ENCODE results near the gene MISFA.

- TF ChIP-seq, protein P1, sequence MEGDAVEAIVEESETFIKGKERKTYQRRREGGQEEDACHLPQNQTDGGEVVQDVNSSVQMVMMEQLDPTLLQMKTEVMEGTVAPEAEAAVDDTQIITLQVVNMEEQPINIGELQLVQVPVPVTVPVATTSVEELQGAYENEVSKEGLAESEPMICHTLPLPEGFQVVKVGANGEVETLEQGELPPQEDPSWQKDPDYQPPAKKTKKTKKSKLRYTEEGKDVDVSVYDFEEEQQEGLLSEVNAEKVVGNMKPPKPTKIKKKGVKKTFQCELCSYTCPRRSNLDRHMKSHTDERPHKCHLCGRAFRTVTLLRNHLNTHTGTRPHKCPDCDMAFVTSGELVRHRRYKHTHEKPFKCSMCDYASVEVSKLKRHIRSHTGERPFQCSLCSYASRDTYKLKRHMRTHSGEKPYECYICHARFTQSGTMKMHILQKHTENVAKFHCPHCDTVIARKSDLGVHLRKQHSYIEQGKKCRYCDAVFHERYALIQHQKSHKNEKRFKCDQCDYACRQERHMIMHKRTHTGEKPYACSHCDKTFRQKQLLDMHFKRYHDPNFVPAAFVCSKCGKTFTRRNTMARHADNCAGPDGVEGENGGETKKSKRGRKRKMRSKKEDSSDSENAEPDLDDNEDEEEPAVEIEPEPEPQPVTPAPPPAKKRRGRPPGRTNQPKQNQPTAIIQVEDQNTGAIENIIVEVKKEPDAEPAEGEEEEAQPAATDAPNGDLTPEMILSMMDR (IDR thresholded peaks at IDR 0.05): no peak
- no peak for TF ChIP-seq POLR2A (IDR thresholded peaks at IDR 0.05)
Measured at GRCh38 chr11:18650353-18650752, 50.8 kb downstream of the MISFA start.

All from thyroid gland (tissue), 4 donors.